Stimulated activated CD4-positive, alpha-beta T cell treated with anti-CD3 and anti-CD28 coated beads, Interleukin-4, amount 100 ng/mL, for 1 hour (primary cell): Measurements from ENCODE around the gene PDCD1.

Source experiments
- DNase-seq: peaks from one replicate; pipeline ENCODE4 v3.0.0-alpha.2; 2020

The PDCD1 gene

GRCh38 chr2:241864168-241864849, 5.6 kb upstream of the PDCD1 start:
- no peak for DNase-seq

GRCh38 chr2:241863536-241863954, 4.9 kb upstream of the PDCD1 start:
- peak; percentile 59 for DNase-seq

GRCh38 chr2:241862775-241863535, 4.3 kb upstream of the PDCD1 start:
- DNase-seq = no peak

- no peak for DNase-seq
Observed at GRCh38 chr2:241862093-241862492, 3.4 kb upstream of the PDCD1 start.

- DNase-seq = no peak
Observed at GRCh38 chr2:241861264-241861663, 2.6 kb upstream of the PDCD1 start.

- no peak for DNase-seq
Observed at GRCh38 chr2:241860184-241861078, 1.7 kb upstream of the PDCD1 start.

- DNase-seq = peak; percentile 66
Observed at GRCh38 chr2:241859436-241860183, 916 bp upstream of the PDCD1 start.

GRCh38 chr2:241859017-241859435, 332 bp upstream of the PDCD1 start:
- DNase-seq = no peak

GRCh38 chr2:241857572-241858121, 1.0 kb downstream of the PDCD1 start:
- DNase-seq = no peak

GRCh38 chr2:241857041-241857541, 1.6 kb downstream of the PDCD1 start:
- DNase-seq = no peak

GRCh38 chr2:241855888-241856422, 2.7 kb downstream of the PDCD1 start:
- no peak for DNase-seq

- DNase-seq = no peak
Observed at GRCh38 chr2:241855245-241855887, 3.3 kb downstream of the PDCD1 start.

GRCh38 chr2:241854342-241855244, 4.1 kb downstream of the PDCD1 start:
- no peak for DNase-seq

- no peak for DNase-seq
Observed at GRCh38 chr2:241853651-241854341, 4.9 kb downstream of the PDCD1 start.

GRCh38 chr2:241852981-241853631, 5.6 kb downstream of the PDCD1 start:
- DNase-seq = no peak

- no peak for DNase-seq
Observed at GRCh38 chr2:241852116-241852980, 6.3 kb downstream of the PDCD1 start.

- DNase-seq = no peak
Observed at GRCh38 chr2:241851325-241852115, 7.2 kb downstream of the PDCD1 start.
